GM19240 (cell line): ENCODE data around the gene ANKRD7.
A peak's percentile ranks its signal among the peaks of the same experiment; 100 is the strongest.

Experiments
- DNase-seq: peaks from one replicate; pipeline ENCODE4 v3.0.0; 2011; ENCODE audit warnings: low spot score; ENCODE audit not compliant: insufficient read length

The ANKRD7 gene, protein sequence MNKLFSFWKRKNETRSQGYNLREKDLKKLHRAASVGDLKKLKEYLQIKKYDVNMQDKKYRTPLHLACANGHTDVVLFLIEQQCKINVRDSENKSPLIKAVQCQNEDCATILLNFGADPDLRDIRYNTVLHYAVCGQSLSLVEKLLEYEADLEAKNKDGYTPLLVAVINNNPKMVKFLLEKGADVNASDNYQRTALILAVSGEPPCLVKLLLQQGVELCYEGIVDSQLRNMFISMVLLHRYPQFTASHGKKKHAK

DNA sequence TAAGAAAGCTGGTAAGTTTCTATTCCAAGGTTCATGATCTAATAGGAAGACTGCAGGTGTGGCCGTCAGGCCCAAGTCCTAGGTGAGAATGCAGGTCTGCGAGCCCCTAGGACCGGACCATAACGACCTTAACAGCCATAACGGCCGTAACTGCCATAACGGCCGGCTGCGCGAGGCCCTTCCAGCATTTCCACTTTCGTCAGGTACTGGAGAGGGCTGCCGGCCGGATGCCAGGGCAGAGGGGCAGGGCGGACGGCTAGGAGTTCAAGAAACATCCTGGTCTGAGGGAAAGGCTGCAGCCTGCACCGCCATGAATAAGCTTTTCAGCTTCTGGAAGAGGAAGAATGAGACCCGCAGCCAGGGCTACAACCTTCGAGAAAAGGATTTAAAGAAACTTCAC is at the start of gene ANKRD7:
ANKRD7 (plus strand) TSS at position 184 of the 400 bp plus-strand sequence; CDS start at position 311, 127 bp downstream.
- no peak for DNase-seq

DNA sequence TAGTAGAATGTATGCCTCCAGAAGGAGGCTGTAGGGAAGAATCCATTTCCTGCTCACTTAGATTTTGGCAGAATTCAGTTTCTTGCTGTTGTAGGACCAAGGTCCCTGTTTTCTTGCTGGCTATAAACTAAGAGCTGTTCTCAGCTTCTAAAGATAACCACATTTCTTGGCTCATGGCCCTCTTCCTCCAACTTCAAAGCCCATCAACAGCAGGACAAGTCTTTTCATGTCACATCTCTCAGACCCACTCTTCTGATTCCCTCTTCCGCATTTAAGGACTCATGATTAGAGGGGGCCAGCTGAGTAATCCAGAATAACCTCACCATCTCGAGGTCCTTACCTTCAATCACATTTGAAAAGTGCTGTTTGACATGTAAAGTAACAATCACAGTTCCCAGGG is 48.8 kb upstream of the ANKRD7 start:
- no peak for DNase-seq

DNA sequence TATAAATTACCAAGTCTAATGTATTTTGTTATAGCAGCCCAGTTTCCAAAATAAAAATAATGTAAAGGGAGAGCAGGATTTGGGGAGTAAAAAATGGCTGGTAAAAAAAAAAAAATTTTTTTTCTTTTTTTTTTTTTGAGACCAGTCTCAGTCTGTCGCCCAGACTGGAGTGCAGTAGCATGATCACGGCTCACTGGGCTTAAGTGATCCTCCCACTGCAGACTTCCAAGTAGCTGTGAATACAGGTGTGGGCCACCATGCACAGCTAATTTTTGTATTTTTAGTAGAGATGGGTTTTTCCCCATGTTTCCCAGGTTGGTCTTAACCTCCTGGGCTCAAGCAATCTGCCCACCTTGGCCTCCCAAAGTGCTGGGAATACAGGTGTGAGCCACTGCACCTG is 45.3 kb upstream of the ANKRD7 start:
- DNase-seq, result no peak

DNA sequence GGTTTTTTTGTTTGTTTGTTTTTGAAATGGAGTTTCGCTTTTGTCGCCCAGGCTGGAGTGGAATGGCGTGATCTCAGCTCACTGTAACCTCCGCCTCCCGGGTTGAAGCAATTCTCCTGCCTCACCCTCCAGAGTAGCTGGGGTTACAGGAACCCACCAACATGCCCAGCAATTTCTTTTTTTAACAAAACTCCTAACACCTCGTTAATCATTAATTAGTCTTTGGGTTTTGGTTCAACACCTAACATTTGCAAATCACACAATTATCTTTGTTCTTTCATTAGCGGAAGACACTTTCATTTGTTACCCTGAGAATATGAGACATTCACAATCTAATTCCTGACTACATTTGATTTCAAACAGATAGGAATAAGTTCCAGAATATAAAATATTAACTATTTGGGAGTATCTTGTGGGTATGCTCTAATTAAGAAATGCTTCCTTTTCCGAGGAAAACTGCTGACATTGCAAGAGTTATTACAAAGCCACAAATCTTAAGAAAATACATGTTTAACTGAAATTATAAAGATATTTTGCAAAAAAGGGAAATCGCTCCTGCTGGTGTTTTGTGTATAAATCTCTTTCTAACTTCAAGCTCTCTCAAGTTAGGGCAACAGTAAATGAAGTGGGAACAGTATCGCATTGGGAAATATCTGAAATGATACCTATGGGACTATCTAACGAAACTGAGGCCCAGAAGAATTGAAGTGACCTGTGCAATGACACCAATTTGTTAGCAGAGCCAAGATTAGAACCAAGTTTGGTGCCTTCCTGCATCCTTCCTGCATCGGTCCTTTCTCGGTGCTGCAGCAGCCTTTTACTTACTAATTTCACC is 41.7 kb upstream of the ANKRD7 start:
- DNase-seq, result no peak

DNA sequence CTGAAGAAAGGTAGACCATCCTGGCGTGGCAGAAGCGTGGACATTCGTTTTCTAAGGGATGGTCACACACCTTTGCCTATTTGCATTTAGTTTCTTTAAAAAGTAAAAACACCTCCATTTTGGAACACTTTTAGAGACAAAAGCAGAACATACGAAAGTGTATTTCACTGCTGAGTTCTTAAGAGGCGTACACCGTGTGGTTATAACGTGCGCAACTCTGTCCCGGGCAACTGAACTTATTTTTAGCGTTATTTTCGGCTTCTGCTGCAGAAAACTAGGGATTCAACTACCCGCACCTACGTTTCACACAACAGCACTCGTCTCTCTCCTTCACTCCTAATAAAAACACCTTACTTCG is 41.1 kb upstream of the ANKRD7 start:
- no peak for DNase-seq

DNA sequence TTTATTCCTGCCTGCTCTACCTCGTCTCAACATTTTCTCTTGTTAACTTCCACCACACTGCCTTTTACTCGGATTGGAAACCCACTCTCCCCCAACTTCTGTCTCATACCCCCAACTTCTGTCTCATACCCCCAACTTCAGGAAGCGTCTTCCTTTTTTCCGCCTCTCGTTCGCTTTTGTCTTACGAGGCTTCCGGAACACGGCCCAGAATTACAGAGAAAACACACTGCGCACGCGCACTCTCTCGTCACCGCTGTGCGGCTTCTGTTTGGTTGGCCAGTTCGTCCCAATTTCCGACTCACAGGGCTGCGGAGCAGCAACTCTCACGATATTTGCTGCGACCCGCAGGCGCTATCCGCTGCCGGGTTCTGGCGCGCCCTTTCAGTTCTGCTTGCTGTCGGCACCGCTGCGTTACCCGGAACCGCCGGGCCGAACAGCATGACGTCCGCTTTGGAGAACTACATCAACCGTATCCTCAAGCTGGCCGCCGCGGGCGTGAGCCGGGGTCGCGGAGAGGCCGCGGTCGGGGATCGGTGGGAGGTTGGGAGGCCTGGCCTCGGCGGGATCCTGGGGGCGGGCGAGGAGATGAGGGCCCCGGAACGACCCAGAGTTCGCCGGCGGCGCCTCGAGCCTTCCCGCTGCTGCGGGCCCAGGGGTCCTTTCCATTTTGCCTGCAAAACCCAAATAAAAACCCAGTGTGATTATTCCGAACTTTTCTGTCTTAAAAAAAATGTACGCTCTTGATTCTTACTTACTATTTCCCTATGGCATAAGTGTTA is 40.5 kb upstream of the ANKRD7 start, which contains the start of gene LSM8:
LSM8 (plus strand) TSS at position 379 of the 779 bp plus-strand sequence; CDS start at position 439, 60 bp downstream.
- DNase-seq, result peak; percentile 63

DNA sequence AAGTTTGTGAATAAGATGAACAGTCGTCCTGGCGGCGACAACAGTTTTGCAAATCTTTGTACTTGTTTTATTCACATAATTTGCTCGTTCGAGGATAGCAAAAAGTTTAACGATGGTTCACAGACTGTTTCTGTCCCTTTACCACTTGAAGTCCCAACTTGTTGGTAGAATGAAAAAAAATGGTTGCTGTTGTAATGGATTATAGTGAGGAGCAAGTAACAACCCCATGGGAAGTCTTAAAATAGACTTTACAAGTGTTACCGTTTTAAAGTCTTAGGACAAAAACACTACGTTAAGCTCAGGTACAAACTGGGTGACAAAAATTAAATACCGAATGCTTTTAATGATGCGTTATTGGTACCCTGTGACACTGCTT is 40.0 kb upstream of the ANKRD7 start:
- no peak for DNase-seq

DNA sequence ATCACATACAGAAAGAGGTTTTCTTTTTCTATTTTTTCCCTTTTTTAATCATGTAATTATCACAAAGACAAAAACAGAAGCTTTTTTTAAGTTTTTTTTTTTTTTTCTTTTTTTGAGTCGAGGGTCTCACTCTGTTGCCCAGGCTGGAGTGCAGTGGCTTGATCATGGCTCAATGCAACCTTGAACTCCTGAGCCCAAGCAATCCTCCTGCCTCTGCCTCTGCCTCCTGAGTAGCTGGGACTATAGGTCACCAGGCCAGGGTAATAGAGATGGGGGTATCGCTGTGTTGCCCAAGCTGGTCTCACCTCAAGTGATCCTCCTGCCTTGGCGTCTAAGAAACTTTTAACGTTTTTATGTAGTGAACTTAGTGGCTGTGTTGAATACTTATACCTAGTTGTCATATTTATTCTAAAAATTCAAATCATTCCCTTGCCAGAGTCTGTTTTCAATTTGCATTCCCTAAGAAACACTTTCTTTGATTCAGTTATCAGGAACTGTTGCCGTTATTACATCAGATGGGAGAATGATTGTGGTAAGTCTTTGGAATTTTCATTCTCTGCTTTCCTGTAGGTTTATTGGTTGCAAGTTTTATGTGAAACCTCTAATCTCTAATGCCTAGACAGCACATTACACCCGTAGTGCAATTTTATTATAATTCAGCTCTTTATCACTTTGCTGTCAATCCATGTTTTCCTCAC is 39.2 kb upstream of the ANKRD7 start:
- DNase-seq, result no peak

DNA sequence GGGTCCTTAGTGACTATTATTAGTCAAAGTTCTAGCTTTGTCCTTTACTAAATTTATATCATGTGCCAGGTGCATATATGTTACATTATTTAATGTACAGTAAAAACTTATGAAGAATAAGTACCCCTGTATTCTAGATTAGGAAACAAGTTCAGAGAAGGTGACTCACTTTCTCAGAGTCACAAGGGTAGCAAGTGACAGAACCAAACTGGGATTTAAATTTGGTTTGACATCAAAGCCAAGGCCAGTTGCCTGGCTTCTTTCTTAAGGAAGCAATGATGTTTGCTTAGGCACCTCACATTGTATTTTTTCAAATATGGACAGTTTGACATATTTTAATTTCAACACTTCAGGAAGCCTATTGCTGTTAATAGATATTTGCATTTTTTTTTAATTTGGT is 38.0 kb upstream of the ANKRD7 start:
- DNase-seq, result no peak

DNA sequence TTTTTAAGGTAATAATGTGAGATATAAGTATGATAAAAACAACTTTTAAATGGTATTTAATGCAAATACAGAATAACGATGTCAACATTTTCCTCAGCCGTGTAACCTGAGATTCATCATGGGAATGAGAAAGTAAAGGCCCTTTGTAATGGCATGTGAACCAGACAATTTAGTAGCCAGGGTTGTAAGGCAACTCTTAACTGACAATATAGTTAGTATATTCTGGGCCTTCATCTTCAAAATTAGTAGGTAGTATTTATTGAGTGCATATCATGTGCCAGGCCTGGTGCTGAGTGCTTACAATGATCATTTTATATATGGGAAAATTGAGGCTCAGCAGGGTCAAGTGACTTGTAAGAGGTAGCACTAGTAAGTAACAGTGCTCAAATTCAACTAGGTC is 29.9 kb upstream of the ANKRD7 start:
- DNase-seq, result no peak

DNA sequence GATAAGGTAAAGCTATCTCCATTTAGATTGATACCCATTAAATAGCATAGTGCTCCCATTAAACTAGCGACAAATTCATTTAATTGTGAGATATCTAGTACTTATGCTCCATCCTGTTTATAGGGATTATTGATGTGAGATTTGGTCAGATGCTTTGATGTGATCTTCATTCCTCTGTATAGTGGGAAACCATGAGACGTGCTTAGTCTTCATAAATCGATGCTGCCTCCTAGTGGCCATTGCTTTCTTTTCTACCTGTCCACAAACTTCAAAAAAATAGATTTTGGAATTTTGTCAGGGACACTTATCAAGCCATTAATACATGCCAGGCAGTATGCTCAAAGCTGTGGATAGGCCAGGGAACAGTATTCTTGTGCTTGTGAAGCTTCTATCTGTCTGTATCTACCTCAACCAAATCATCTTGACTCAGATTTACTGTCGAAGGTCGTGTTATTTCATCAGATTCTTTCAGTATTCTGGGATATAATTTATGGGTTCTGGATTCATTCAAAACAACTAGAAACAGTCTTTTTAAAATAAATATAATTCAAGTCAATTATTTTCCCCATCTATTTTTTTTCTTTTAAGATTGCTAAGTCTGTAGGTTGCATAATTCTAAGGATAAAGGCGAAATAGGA is 28.5 kb upstream of the ANKRD7 start:
- DNase-seq, result no peak

DNA sequence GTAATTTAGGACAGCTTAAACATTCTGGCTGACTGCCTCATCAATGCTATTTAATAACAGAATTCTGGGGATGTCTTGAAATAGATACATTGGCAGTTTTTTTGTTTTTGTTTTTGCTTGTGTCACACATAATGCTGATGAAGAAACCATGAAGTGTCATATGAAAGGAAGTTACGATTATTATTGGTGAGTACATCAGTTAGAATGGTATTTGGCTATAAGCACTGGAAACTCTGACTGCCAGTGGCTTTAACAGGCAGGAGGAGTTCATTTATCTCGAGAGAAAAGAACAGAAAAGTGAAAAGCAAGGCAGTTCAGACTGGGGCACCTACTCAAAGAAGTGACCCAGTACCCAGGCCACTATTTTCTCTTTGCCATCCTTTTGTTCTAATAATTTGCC is 22.4 kb upstream of the ANKRD7 start:
- DNase-seq, result no peak

DNA sequence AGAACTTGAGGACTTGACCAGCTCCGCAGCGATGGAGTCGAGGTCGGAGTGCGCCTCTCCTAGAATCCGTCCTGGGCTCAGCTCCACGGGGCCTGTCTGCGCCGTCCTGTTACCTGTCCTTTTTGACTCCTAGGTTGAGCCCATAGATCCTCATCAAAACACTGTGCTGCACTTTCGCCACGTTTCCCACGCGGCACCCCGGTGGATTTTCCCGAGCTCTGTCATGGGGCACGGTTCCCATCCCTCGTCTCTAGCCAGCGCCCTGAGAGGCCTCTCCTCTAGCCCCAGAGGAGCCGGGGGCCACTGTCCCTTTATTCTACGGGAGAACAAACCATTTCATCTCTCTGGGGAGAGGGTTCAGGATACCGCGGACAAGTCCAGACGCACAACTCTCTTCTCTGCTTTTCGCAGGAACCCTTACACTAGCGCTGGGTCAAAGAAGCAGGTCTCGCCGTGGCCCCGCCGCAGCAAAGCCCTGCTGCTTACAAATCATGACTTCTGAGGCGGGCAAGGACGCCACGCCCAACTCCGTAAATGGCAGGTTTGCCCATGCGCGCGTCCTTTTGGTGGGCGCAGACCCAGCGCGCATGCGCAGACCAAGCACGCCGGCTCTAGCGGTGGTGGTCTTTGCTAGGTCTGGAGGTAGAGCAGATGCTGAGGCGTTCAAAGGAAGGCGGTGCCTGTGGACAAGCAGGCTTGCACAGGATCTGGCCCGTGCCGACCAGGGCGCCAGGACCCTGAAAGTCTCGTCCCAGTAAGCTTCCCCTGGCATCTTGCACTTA is 10.3 kb upstream of the ANKRD7 start:
- DNase-seq, result peak; percentile 57

DNA sequence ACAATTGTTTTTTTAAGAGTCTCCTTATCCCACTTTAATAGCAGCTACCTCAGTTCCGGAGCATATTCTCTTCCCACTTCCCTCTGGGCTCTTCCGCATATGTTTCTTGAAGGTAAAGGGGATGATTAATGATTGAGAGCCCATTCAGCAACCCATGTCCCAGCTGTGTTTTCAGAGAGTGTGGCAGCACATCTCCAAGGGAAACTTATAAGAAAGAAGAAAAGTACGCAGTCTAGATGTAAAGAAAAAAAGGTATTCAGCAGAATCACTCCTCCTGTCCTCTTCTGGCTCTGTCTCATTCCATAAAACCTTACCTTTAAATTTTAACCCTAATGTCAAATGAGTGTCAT is 9.7 kb upstream of the ANKRD7 start:
- DNase-seq, result no peak

DNA sequence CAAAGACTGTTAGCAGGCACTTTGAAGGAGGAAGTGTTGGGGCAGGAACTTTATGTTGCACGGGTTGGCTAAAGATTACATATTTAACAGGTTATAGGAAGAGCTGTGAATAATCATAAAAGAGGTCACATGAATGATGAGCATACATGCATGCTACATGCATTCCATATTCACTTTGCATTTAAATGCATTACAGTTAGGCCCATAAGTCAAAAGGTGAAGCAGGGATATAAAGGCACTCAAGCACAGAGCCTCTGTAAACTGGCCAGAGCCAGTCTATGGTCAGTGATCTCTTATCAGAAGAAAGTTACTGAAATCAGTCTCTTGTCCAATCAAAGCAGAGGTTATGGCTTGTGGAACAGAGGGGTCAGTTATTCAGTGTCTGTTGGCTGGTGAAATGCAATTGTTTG is 7.3 kb upstream of the ANKRD7 start:
- DNase-seq, result no peak

DNA sequence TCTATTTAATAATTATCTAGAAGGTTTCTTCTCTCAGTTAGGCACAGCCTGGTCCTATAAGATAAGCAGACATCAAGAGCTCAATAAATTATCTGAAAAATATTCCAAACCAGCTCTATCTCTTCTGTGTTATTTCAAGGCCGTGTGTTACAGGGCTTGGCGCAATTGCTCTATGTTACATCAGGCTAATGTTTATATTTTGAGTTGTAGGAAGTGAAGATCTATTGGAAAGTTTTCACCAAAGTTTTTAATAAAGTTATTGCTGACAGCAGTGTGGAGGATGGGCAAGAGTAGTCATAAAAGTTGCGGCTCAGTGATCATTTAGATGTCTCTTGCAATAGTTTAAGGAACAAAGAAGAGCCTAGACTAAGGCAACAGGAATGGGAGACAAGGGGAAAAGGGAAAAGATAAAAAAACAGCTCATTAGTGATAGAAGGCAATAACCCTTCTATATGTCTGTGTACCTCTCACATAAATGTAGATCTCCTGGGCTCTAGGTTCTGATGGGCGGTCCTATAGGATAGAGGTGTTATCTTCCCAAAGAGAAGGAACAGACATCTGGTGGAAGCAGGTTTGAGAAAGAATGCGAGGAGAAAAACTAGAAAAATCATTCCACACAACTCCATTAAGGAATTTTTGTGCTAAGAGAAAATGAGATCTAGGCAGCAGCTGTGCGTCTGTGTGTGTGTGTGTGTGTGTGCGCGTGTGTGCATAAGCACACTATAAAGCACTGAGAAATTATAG is 5.9 kb upstream of the ANKRD7 start:
- DNase-seq, result no peak

DNA sequence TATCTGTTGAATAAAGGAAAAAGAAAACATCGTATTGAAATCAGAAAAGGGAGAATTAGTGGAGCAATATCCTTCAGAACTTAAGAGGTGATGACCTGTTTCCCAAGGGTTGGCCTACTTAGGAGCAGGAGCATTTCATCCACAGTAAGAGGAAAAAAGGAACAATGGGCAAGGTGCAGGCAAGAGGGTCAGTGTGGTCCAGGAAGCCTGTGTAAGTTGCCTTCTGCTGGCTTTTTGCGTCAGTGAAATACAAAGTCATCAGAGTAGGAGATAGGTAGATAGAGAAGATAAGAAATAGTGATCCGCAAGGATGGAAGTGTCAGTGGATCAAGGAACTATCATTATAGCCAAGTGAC is 5.4 kb upstream of the ANKRD7 start:
- DNase-seq, result no peak

DNA sequence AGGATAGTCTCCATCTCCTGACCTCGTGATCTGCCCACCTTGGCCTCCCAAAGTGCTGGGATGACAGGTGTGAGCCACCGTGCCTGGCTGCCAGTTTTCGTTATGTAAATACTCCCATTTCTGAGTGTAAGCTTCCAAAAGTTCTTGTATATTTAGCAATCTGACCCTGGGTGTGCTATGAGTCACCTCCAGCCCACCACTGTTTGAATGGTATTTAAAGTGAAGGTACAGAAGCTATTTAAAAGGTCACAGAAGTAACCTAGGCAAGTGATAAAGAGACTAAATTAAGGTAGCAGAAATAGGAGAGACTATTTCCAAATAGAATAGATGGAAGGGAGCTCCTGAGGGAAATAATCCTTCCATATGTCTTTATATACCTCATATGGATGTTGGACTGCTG is 3.9 kb upstream of the ANKRD7 start:
- DNase-seq, result no peak

DNA sequence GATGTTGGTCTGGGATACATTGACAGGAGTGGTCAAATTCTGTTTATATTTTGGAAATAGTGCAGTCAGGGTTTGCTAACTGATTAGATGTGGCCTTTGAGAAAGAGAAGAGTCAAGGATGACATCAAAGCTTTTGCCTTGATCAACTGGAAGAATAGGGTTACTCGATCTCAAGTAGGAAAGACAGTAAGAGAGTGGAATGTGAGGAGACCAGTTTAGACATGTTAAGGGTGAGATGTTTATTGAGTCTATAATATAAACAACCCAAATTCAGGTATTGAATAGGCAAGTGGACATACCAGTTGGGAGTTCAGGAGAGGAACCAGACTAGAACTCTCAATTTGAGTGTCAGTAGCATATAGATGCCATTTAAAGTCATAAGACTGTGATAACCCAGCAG is 1.9 kb upstream of the ANKRD7 start:
- no peak for DNase-seq

DNA sequence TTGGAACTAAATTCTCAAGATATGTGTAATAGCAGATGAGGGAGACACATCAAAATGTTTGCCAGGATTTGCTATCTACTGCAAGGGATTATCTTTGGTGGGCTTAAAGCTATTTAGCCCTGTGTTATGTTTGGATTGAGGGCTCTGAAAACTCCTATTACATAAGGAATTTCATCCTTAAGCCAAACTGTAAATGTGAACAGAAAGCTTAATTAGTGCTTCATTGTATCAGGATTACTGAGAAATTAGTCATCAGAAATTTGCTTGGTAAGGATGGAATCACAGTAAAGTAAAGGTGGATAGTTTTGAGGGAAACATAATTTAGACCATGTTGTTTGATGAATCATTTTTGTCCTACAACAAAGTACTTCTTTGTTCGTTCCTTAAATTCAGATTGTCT is 8.3 kb downstream of the ANKRD7 start:
- DNase-seq, result no peak
